ENCODE data around the gene RGL1.

RGL1 gene

GRCh38 chr1:183780159-183780558 is 24.8 kb upstream of the RGL1 start:
- Histone ChIP-seq H3K4me3 (ENCODE audit: low read length, poor library complexity, severe bottlenecking) (no peak overlapping the region), H3F3A (ENCODE audit: low read depth) (no peaks in the 10 kb centered on the region), H3K9me3 (ENCODE audit: insufficient read depth, low read depth, low read length) (peaks cover 3% of the 10 kb centered on the region; the same call in 1 of the 2 replicates), H3K79me2 (ENCODE audit: insufficient read depth, low read length) (no peaks in the 10 kb centered on the region), H3K4me2 (ENCODE audit: low read depth, low read length, poor library complexity, severe bottlenecking) (no peak overlapping the region), H2AFZ (ENCODE audit: low read length) (no peak overlapping the region), H3K27me3 (ENCODE audit: insufficient read depth, low read length, poor library complexity, severe bottlenecking) (no peaks in the 10 kb centered on the region), H3K36me3 (ENCODE audit: insufficient read depth, low read length) (no peaks in the 10 kb centered on the region), H3K9ac (ENCODE audit: low read depth, low read length, poor library complexity, severe bottlenecking) (no peak overlapping the region), H3K9me2 (replicated peaks; ENCODE audit: low read depth, low read length) (no peaks in the 10 kb centered on the region), H4K20me1 (ENCODE audit: insufficient read depth, low read length, poor library complexity, severe bottlenecking) (no peaks in the 10 kb centered on the region), H3K4me1 (ENCODE audit: insufficient read depth, low read length, poor library complexity, severe bottlenecking) (no peaks in the 10 kb centered on the region)
- no peak for TF ChIP-seq EZH2phosphoT487 (IDR thresholded peaks at IDR 0.05; ENCODE audit: borderline replicate concordance)
- no peak for TF ChIP-seq CTCF (conservative IDR thresholded peaks at IDR 0.05; ENCODE audit: low read length)

GRCh38 chr1:183780757-183781156 is 24.2 kb upstream of the RGL1 start:
- Histone ChIP-seq H3K27me3 (ENCODE audit: insufficient read depth, low read length, poor library complexity, severe bottlenecking) (no peaks in the 10 kb centered on the region), H3K9me3 (ENCODE audit: insufficient read depth, low read depth, low read length) (no peaks in the 10 kb centered on the region), H3K9ac (ENCODE audit: low read depth, low read length, poor library complexity, severe bottlenecking) (no peak overlapping the region), H2AFZ (ENCODE audit: low read length) (no peak overlapping the region), H3K4me1 (ENCODE audit: insufficient read depth, low read length, poor library complexity, severe bottlenecking) (no peaks in the 10 kb centered on the region), H3F3A (ENCODE audit: low read depth) (no peaks in the 10 kb centered on the region), H3K4me3 (ENCODE audit: low read length, poor library complexity, severe bottlenecking) (no peak overlapping the region), H3K79me2 (ENCODE audit: insufficient read depth, low read length) (no peaks in the 10 kb centered on the region), H3K4me2 (ENCODE audit: low read depth, low read length, poor library complexity, severe bottlenecking) (no peak overlapping the region), H4K20me1 (ENCODE audit: insufficient read depth, low read length, poor library complexity, severe bottlenecking) (no peaks in the 10 kb centered on the region), H3K9me2 (replicated peaks; ENCODE audit: low read depth, low read length) (no peaks in the 10 kb centered on the region), H3K36me3 (ENCODE audit: insufficient read depth, low read length) (no peaks in the 10 kb centered on the region)
- TF ChIP-seq EZH2phosphoT487 (IDR thresholded peaks at IDR 0.05; ENCODE audit: borderline replicate concordance) (no peak), CTCF (conservative IDR thresholded peaks at IDR 0.05; ENCODE audit: low read length) (no peak)

GRCh38 chr1:183783342-183783741 is 21.6 kb upstream of the RGL1 start:
- Histone ChIP-seq H2AFZ (ENCODE audit: low read length) (no peak overlapping the region), H4K20me1 (ENCODE audit: insufficient read depth, low read length, poor library complexity, severe bottlenecking) (no peaks in the 10 kb centered on the region)
- TF ChIP-seq EZH2phosphoT487 (IDR thresholded peaks at IDR 0.05; ENCODE audit: borderline replicate concordance) (no peak), CTCF (conservative IDR thresholded peaks at IDR 0.05; ENCODE audit: low read length) (no peak)

More at GRCh38 chr1:183783342-183783741, 21.6 kb upstream of the RGL1 start:
- H3F3A ChIP-seq (ENCODE audit: low read depth), result no peaks in the 10 kb centered on the region
- no peaks in the 10 kb centered on the region for H3K27me3 ChIP-seq (ENCODE audit: insufficient read depth, low read length, poor library complexity, severe bottlenecking)
- no peaks in the 10 kb centered on the region for H3K9me2 ChIP-seq (replicated peaks; ENCODE audit: low read depth, low read length)
- H3K9ac ChIP-seq (ENCODE audit: low read depth, low read length, poor library complexity, severe bottlenecking), result no peak overlapping the region
- no peaks in the 10 kb centered on the region for H3K79me2 ChIP-seq (ENCODE audit: insufficient read depth, low read length)
- no peaks in the 10 kb centered on the region for H3K36me3 ChIP-seq (ENCODE audit: insufficient read depth, low read length)
- H3K4me1 ChIP-seq (ENCODE audit: insufficient read depth, low read length, poor library complexity, severe bottlenecking), result no peaks in the 10 kb centered on the region
- no peaks in the 10 kb centered on the region for H3K9me3 ChIP-seq (ENCODE audit: insufficient read depth, low read depth, low read length)
- H3K4me2 ChIP-seq (ENCODE audit: low read depth, low read length, poor library complexity, severe bottlenecking), result no peak overlapping the region
- no peak overlapping the region for H3K4me3 ChIP-seq (ENCODE audit: low read length, poor library complexity, severe bottlenecking)
